SK-N-SH treated with all-trans-retinoic acid at 6 μM for 48 hours (cell line): Measurements from ENCODE around the gene RASGRF2.

Source experiments
- ATAC-seq: fragments of 200-7000 bp; cut with Tn5 transposase; 3 replicates; pipeline ENCODE4 v1.9.1; 2020; ENCODE audit warnings: mild to moderate bottlenecking, moderate library complexity
- ARNTL ChIP-seq: fragments of 450-650 bp; formaldehyde crosslinking; IDR thresholded peaks from 2 replicates; pipeline ENCODE4 v1.5.0; 2020; ENCODE audit warnings: low read depth, mild to moderate bottlenecking, moderate library complexity, borderline replicate concordance
- BACH2 ChIP-seq: fragments of 250-450 bp; sonication (Bioruptor Pico); IDR thresholded peaks from 2 replicates; pipeline ENCODE4 v1.9.0; 2021; ENCODE audit warnings: mild to moderate bottlenecking, borderline replicate concordance
- CSDC2 ChIP-seq: fragments of 250-450 bp; sonication (Bioruptor Pico); IDR thresholded peaks from 2 replicates; pipeline ENCODE4 v1.5.0; 2020; ENCODE audit warnings: mild to moderate bottlenecking, moderate library complexity
- GLIS3 ChIP-seq: fragments of 250-450 bp; sonication (Bioruptor Pico); IDR thresholded peaks from 2 replicates; pipeline ENCODE4 v1.5.0; 2020; ENCODE audit warnings: mild to moderate bottlenecking, moderate library complexity
- ISL1 ChIP-seq: fragments of 250-450 bp; sonication (Bioruptor Pico); IDR thresholded peaks from 2 replicates; pipeline ENCODE4 v2.1.2; 2022; ENCODE audit warnings: mild to moderate bottlenecking, moderate library complexity
- OSR1 ChIP-seq: fragments of 250-450 bp; sonication (Bioruptor Pico); IDR thresholded peaks from 2 replicates; pipeline ENCODE4 v1.8.0; 2022; ENCODE audit warnings: moderate library complexity, mild to moderate bottlenecking, inconsistent platforms
- PPARA ChIP-seq: fragments of 250-450 bp; sonication (Bioruptor Pico); IDR thresholded peaks from 2 replicates; pipeline ENCODE4 v1.5.0; 2020; ENCODE audit warnings: mild to moderate bottlenecking, borderline replicate concordance
- RARB ChIP-seq: fragments of 250-450 bp; sonication (Bioruptor Pico); IDR thresholded peaks from 2 replicates; pipeline ENCODE4 v1.8.0; 2021; ENCODE audit warnings: mild to moderate bottlenecking, moderate library complexity
- SNAI2 ChIP-seq: fragments of 250-450 bp; sonication (Bioruptor Pico); IDR thresholded peaks from 2 replicates; pipeline ENCODE4 v1.5.0; 2020; ENCODE audit warnings: mild to moderate bottlenecking, moderate library complexity
- TCF4 ChIP-seq: fragments of 250-450 bp; sonication (Bioruptor Pico); IDR thresholded peaks from 2 replicates; pipeline ENCODE4 v1.8.0; 2021; ENCODE audit warnings: mild to moderate bottlenecking, moderate library complexity, borderline replicate concordance
- TOX ChIP-seq: fragments of 250-450 bp; sonication (Bioruptor Pico); IDR thresholded peaks from 2 replicates; pipeline ENCODE4 v1.8.0; 2021; ENCODE audit warnings: mild to moderate bottlenecking, moderate library complexity, borderline replicate concordance
- ZC3H10 ChIP-seq: fragments of 250-450 bp; sonication (Bioruptor Pico); IDR thresholded peaks from 2 replicates; pipeline ENCODE4 v1.5.1; 2021; ENCODE audit warnings: mild to moderate bottlenecking, moderate library complexity
- ZFP3 ChIP-seq: fragments of 250-450 bp; sonication (Bioruptor Pico); IDR thresholded peaks from 2 replicates; pipeline ENCODE4 v1.5.0; 2020; ENCODE audit warnings: mild to moderate bottlenecking, moderate library complexity
- ZFP30 ChIP-seq: fragments of 450-650 bp; formaldehyde crosslinking; IDR thresholded peaks from 2 replicates; pipeline ENCODE4 v1.5.0; 2022; ENCODE audit warnings: mild to moderate bottlenecking, moderate library complexity
- ZNF565 ChIP-seq: fragments of 450-650 bp; formaldehyde crosslinking; conservative IDR thresholded peaks from 2 replicates; pipeline ENCODE4 v1.5.0; 2020; ENCODE audit warnings: low read depth, mild to moderate bottlenecking, moderate library complexity
- ZNF70 ChIP-seq: fragments of 450-650 bp; formaldehyde crosslinking; IDR thresholded peaks from 2 replicates; pipeline ENCODE4 v1.5.0; 2020; ENCODE audit warnings: mild to moderate bottlenecking, moderate library complexity
- ZNF8 ChIP-seq: fragments of 450-650 bp; formaldehyde crosslinking; IDR thresholded peaks from 2 replicates; pipeline ENCODE4 v1.5.0; 2020; ENCODE audit warnings: mild to moderate bottlenecking, moderate library complexity
- TF ChIP-seq, protein P1 (sequence below): fragments of 250-450 bp; sonication (Bioruptor Pico); IDR thresholded peaks from 2 replicates; pipeline ENCODE4 v1.5.1; 2020; ENCODE audit warnings: low read depth, mild to moderate bottlenecking, moderate library complexity
- TF ChIP-seq, protein P2 (sequence below): fragments of 250-450 bp; sonication (Bioruptor Pico); IDR thresholded peaks from 2 replicates; pipeline ENCODE4 v1.8.0; 2020; ENCODE audit warnings: mild to moderate bottlenecking, moderate library complexity, borderline replicate concordance
- TF ChIP-seq, protein P3 (sequence below): fragments of 250-450 bp; sonication (Bioruptor Pico); IDR thresholded peaks from 2 replicates; pipeline ENCODE4 v1.5.0; 2020; ENCODE audit warnings: mild to moderate bottlenecking, moderate library complexity

RASGRF2 gene

DNA sequence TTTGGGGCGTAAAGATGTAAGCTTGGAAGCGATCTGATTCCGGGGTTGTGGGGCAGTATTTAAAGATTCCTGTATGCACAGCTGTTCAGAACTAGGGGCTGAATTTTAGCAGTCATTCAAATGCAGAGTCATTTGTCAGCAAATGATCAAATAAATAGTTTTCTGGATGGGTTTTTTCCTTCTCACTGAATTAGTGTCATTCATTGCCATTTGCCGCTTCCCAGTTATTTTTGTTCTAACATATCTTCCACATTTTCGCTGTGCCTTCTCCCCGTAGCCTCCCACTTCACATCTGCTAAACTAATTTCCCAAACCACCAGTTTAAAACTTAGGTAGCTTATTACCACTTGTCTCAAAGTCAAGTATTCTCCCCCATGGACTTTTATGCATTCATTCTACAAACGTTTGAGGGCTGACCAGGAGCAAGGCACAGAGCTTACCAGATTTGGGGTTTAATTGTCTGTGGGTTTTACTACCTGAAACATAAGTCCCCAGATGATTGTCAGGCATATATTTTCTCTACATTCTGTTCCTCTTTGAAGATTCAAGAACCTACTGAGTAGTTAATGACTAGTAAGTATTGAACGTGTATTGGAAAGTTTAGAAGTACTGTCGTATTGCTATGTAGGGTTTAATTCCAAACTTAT, 231.7 kb downstream of the RASGRF2 start (continued):
- TF ChIP-seq, protein P1, sequence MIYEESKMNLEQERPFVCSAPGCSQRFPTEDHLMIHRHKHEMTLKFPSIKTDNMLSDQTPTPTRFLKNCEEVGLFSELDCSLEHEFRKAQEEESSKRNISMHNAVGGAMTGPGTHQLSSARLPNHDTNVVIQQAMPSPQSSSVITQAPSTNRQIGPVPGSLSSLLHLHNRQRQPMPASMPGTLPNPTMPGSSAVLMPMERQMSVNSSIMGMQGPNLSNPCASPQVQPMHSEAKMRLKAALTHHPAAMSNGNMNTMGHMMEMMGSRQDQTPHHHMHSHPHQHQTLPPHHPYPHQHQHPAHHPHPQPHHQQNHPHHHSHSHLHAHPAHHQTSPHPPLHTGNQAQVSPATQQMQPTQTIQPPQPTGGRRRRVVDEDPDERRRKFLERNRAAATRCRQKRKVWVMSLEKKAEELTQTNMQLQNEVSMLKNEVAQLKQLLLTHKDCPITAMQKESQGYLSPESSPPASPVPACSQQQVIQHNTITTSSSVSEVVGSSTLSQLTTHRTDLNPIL (CRISPR knock-in tag), result no peak
- TF ChIP-seq RARB (CRISPR knock-in tag), result no peak

DNA sequence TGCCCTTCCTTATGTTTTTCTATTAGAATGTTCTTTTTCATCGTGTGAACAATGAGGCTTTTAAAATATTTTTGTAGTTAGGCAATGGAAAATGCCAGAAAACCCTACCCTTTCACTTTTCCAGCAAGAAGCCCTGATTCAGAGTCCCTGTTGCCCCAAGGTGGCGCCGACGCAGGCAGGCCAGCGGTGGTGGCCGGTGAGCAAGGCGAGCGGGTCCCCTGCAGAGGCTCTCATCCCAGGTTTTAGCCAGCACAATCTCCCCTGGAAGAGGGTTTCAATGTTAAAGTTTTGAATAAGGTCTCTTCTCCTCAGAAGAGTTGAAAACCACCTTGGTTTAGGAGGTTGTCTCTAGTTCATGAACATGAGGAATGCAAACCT, 232.2 kb downstream of the RASGRF2 start:
- TF ChIP-seq ZFP30 (CRISPR knock-in tag) (no peak), BACH2 (CRISPR knock-in tag) (no peak), ARNTL (CRISPR knock-in tag) (no peak), SNAI2 (CRISPR knock-in tag) (no peak), CSDC2 (CRISPR knock-in tag) (no peak), OSR1 (no peak), TOX (CRISPR knock-in tag) (no peak)
- TF ChIP-seq, protein P1 (CRISPR knock-in tag), result no peak
- no peak for ATAC-seq

DNA sequence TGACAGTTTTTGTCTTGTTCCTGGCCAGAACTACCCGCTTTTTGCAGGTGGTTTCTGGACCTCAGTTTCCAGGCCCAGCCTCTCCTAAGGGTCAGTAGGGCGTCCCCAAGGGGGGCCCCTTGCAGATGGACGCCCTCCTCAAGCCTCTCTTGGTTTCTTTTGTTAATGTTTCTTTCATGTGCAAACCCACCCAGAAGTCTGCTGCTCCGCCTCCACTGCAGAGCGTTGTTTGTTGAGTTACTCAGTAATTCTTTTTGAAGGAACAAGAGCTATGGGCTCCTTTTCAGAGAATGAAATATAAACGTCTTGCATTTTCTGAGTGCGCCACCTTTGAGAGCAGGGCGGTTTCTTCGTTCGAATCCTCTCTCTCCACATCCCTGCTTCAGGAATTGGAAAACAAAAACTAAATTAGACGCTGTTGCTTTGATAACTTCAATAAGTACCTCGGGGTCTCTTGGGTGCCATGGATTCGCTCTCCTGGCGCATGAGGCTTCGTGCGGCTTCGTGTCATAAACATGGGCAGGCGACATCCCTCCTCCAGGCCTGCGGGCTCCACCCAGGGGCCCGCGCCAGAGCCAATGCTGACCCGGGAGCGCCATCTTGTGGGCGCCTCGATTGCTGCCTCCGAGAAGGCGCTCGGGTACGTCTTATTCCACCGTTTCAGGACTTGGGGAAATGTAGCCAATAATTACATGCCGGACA, 234.6 kb downstream of the RASGRF2 start:
- peak; percentile 100 for ATAC-seq
- TF ChIP-seq PPARA (no peak), RARB (CRISPR knock-in tag) (no peak), ZFP3 (CRISPR knock-in tag) (no peak), TCF4 (CRISPR knock-in tag) (no peak), ZNF8 (CRISPR knock-in tag) (no peak), TOX (CRISPR knock-in tag) (no peak), ZNF565 (no peak), BACH2 (CRISPR knock-in tag) (no peak), ISL1 (CRISPR knock-in tag) (no peak), GLIS3 (no peak), OSR1 (no peak), SNAI2 (CRISPR knock-in tag) (no peak), ZNF70 (no peak), ARNTL (CRISPR knock-in tag) (no peak), CSDC2 (CRISPR knock-in tag) (no peak), ZC3H10 (CRISPR knock-in tag) (no peak)
- TF ChIP-seq, protein P2, sequence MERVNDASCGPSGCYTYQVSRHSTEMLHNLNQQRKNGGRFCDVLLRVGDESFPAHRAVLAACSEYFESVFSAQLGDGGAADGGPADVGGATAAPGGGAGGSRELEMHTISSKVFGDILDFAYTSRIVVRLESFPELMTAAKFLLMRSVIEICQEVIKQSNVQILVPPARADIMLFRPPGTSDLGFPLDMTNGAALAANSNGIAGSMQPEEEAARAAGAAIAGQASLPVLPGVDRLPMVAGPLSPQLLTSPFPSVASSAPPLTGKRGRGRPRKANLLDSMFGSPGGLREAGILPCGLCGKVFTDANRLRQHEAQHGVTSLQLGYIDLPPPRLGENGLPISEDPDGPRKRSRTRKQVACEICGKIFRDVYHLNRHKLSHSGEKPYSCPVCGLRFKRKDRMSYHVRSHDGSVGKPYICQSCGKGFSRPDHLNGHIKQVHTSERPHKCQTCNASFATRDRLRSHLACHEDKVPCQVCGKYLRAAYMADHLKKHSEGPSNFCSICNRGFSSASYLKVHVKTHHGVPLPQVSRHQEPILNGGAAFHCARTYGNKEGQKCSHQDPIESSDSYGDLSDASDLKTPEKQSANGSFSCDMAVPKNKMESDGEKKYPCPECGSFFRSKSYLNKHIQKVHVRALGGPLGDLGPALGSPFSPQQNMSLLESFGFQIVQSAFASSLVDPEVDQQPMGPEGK (CRISPR knock-in tag), result no peak
- TF ChIP-seq, protein P1 (CRISPR knock-in tag), result no peak
- TF ChIP-seq, protein P3, sequence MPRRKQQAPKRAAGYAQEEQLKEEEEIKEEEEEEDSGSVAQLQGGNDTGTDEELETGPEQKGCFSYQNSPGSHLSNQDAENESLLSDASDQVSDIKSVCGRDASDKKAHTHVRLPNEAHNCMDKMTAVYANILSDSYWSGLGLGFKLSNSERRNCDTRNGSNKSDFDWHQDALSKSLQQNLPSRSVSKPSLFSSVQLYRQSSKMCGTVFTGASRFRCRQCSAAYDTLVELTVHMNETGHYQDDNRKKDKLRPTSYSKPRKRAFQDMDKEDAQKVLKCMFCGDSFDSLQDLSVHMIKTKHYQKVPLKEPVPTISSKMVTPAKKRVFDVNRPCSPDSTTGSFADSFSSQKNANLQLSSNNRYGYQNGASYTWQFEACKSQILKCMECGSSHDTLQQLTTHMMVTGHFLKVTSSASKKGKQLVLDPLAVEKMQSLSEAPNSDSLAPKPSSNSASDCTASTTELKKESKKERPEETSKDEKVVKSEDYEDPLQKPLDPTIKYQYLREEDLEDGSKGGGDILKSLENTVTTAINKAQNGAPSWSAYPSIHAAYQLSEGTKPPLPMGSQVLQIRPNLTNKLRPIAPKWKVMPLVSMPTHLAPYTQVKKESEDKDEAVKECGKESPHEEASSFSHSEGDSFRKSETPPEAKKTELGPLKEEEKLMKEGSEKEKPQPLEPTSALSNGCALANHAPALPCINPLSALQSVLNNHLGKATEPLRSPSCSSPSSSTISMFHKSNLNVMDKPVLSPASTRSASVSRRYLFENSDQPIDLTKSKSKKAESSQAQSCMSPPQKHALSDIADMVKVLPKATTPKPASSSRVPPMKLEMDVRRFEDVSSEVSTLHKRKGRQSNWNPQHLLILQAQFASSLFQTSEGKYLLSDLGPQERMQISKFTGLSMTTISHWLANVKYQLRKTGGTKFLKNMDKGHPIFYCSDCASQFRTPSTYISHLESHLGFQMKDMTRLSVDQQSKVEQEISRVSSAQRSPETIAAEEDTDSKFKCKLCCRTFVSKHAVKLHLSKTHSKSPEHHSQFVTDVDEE (CRISPR knock-in tag), result no peak
